ENCODE data around the gene LZTR1. TPM values are rescaled to one million over a fixed set of nuclear protein-coding genes. Genes with fewer than 3 reads are reported as not detected.

Gene LZTR1
- total RNA-seq, 1 donor from 2014 or later: 16.7 TPM

DNA sequence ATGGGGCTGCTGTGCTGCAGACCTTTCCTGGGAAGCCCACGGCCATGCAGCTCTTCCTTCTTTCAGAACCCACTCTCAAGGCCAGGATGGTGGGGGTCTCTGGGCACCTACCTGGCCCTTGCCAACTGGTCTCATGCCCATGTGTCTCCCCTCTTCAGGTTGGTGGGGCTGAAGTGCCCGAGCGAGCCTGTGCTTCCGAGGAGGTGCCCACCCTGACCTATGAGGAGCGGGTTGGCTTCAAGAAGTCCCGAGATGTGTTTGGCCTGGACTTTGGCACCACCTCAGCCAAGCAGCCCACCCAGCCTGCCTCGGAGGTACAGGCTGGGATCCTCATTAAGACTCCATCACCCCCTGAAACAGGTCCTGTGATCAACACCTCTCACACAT, 10.0 kb downstream of the LZTR1 start:
- no peak overlapping the region for H3K4me3 ChIP-seq (ENCODE audit: low read depth, low read length)
- TF ChIP-seq, protein P1, sequence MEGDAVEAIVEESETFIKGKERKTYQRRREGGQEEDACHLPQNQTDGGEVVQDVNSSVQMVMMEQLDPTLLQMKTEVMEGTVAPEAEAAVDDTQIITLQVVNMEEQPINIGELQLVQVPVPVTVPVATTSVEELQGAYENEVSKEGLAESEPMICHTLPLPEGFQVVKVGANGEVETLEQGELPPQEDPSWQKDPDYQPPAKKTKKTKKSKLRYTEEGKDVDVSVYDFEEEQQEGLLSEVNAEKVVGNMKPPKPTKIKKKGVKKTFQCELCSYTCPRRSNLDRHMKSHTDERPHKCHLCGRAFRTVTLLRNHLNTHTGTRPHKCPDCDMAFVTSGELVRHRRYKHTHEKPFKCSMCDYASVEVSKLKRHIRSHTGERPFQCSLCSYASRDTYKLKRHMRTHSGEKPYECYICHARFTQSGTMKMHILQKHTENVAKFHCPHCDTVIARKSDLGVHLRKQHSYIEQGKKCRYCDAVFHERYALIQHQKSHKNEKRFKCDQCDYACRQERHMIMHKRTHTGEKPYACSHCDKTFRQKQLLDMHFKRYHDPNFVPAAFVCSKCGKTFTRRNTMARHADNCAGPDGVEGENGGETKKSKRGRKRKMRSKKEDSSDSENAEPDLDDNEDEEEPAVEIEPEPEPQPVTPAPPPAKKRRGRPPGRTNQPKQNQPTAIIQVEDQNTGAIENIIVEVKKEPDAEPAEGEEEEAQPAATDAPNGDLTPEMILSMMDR (conservative IDR thresholded peaks at IDR 0.05; ENCODE audit: low read depth, low read length): no peak
- no peak for DNase-seq (ENCODE audit: low read depth)

DNA sequence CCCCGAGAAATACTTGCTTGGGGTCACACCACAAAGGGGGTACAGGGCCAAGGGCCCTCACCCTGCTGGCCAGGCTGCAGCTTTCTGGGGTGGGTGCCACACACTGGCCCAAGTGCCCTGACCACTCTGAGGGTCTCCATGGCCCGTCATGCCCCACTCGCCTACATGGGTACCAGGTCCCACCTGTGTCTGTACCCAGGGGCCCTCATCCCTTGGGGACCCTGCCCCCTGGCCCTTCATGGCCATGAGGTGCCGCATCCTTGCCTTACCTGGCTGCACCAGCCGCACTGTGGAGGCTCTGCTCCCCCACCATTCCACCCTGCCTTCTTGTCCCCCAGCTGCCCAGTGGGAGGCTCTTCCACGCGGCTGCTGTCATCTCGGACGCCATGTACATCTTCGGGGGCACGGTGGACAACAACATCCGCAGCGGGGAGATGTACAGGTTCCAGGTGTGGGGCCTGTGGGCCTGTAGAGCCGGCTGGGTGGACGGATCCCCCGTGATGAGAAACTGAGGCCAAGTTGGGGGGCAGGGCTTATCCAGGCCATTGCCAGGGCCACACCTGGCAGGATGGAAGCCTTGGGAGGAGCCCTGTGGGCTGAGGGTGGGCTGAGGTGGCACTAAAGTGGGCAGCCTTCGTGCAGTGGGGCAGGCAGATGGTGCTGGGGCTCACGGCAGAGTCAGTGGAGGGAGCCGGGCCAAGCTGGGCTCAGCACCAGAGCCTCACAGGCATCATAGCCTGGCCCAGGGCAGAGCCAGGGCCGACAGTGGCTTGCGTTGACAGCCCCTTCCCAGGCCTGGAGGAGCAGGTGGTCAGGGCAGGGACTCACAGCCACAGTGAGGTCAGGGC, 10.6 kb downstream of the LZTR1 start:
- H3K4me3 ChIP-seq (ENCODE audit: low read depth, low read length): no peak overlapping the region
- TF ChIP-seq, protein P1 (conservative IDR thresholded peaks at IDR 0.05; ENCODE audit: low read depth, low read length): no peak
- DNase-seq (ENCODE audit: low read depth): no peak

DNA sequence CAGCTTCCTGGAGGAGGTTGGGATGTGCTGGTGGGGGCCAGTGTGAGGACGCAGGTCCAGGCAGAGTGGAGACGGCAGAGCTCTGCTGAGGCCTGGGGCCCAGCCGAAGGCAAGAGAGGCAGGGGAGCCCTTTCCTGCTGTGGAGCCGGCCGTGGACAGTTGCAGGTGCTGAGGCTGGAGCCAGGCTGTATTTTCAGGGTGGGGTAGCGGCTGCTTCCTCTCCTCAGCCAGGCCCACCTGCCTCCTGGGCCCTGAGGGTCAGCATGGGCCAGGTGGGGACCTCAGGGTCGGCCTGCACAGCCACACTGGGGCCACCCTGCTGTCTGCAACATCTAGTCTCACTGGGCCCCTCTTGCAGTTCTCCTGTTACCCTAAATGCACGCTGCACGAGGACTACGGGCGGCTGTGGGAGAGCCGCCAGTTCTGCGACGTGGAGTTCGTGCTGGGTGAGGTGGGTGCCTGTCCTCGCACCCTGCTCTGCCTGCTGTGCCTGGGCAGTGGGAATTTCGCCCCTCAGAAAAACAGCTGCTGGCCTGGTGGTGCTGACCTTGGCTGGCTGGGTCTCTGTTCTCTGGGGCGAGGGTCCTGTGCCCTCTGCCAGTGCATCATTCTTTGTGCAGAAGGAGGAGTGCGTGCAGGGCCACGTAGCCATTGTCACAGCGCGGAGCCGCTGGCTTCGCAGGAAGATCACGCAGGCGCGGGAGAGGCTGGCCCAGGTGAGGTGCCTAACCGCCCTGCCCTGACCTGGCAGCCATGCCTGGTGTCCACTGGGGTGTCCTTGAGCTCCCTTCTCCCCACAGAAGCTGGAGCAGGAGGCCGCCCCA, 11.4 kb downstream of the LZTR1 start:
- DNase-seq (ENCODE audit: low read depth): no peak
- TF ChIP-seq, protein P1 (conservative IDR thresholded peaks at IDR 0.05; ENCODE audit: low read depth, low read length): no peak
- no peak overlapping the region for H3K4me3 ChIP-seq (ENCODE audit: low read depth, low read length)

DNA sequence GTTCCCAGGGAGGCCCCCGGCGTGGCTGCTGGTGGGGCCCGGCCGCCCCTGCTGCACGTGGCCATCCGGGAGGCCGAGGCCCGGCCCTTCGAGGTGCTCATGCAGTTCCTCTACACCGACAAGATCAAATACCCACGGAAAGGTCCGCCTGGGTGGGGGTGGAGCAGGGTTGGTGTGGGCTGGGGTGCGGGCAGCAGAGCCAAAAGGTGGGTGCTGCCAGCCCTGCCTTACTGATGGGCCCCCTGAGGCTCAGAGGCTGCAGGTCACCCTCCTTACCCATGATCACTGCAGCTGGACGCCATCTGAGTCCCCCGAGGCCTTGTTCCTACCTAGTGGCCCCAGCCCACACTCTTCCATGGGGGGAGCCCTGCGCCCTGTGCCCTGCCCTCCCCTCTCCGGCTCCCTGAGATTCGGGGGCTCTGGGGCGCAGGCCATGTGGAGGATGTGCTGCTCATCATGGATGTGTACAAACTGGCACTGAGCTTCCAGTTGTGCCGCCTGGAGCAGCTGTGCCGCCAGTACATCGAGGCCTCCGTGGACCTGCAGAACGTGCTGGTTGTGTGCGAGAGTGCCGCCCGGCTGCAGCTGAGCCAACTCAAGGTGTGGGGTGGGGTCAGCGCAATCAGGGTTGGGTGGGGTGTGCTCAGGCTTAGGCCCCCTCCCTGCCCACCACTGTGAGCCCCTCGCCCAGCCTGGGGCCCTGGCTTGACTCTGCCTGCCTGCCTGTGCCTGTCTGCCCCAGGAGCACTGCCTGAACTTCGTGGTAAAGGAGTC, 12.2 kb downstream of the LZTR1 start:
- DNase-seq (ENCODE audit: low read depth): no peak
- H3K4me3 ChIP-seq (ENCODE audit: low read depth, low read length): no peak overlapping the region

DNA sequence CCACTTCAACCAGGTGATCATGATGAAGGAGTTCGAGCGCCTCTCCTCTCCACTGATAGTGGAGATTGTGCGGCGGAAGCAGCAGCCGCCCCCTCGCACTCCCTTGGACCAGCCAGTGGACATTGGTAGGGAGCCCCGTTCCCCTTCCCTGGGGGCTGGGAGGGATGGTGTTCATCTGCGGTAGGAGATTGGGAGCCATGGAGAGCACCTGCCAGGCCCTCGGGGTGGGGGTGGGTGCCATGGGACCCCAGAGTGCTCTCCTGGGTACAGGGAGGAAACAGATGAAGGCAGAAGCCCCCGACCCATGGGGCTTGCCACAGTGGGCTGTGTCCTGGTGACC, 12.8 kb downstream of the LZTR1 start:
- TF ChIP-seq, protein P1 (conservative IDR thresholded peaks at IDR 0.05; ENCODE audit: low read depth, low read length): no peak
- no peak overlapping the region for H3K4me3 ChIP-seq (ENCODE audit: low read depth, low read length)
- no peak for DNase-seq (ENCODE audit: low read depth)

More for the DNA sequence above, 12.2 kb downstream of the LZTR1 start:
- TF ChIP-seq, protein P1 (conservative IDR thresholded peaks at IDR 0.05; ENCODE audit: low read depth, low read length): no peak

DNA sequence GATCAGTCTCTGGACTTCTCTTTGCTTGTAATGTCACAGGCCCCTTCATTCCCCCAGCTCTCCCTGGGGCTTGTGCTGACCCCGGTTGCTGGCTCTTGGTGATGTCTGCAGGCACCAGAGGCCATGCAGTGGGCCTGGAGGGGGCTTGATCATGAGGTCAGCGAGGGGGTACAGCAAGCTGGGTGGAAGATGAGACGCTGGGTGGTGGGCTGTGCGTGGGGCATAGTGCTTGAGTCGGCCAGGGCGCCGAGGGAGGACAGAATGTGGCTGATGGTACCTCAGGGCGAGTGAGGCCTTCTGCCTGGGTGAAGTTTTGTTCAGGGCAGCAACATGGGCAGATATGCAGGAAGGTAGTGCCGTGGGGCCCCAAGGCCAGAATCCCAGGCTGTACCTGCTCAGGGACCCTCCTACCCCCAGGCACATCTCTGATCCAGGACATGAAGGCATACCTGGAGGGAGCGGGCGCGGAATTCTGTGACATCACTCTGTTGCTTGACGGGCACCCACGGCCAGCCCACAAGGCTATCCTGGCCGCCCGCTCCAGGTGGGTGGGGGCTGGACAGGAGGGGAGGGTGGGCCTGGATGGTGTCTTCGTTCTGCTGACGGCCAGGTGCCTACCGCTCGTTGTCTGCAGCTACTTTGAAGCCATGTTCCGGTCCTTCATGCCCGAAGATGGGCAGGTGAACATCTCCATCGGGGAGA, 13.4 kb downstream of the LZTR1 start:
- no peak for DNase-seq (ENCODE audit: low read depth)
- TF ChIP-seq, protein P1 (conservative IDR thresholded peaks at IDR 0.05; ENCODE audit: low read depth, low read length): no peak
- no peak overlapping the region for H3K4me3 ChIP-seq (ENCODE audit: low read depth, low read length)

All from epithelial cell of proximal tubule (primary cell).